Right lobe of liver (tissue), 4 donors: ENCODE measurements around the gene ATP2B3.

Experiments
- CTCF ChIP-seq, 4 donors: fragments of 200-600 bp in 3 of 4; fragments of 450-650 bp in 1 of 4; IDR thresholded peaks; one replicate each; pipeline versions ENCODE4 v1.5.1 to v1.8.0; 2016 to 2022; ENCODE audit warnings: antibody characterized with exemption in 4 of 4, mild to moderate bottlenecking in 2 of 4
- POLR2A ChIP-seq: fragments of 450-650 bp; IDR thresholded peaks from one replicate; pipeline ENCODE4 v1.6.1; 2017; ENCODE audit warnings: antibody characterized with exemption, mild to moderate bottlenecking
- donor health status: DM: no; HTN: no; CAD: no.
- donor health status: DM: no; HTN: no; CAD: no.
- donor health status: DM: no; HTN: yes; CAD: no.

- TF ChIP-seq CTCF (IDR thresholded peaks at IDR 0.05) (no peak), POLR2A (no peak)
Observed at GRCh38 chrX:153557618-153558355, 40.3 kb downstream of the ATP2B3 start.
